SK-N-SH (cell line): ENCODE data around the gene C4orf36. TPM values are rescaled to one million over a fixed set of nuclear protein-coding genes. Genes with fewer than 3 reads are reported as not detected.

Source experiments
- CTCF ChIA-PET: fragments of 300-600, 350-600 bp; formaldehyde crosslinking; extraction: SDS; loops from one replicate; lab custom pipeline; 2021; lab: Yijun Ruan, JAX
- POLR2A ChIA-PET: fragments of 350-600 bp; sonication (Branson Sonifier 250); formaldehyde crosslinking; extraction: SDS; loops from one replicate; lab custom pipeline; 2020; ENCODE audit warnings: antibody characterized with exemption, inconsistent platforms; lab: Yijun Ruan, JAX
- DNase-seq: peaks from one replicate; pipeline ENCODE4 v3.0.0; 2012
- H2AFZ ChIP-seq: fragments of 200-600 bp; sonication (generic); 2 replicates; pipeline ENCODE4 v1.8.1; 2016; ENCODE audit warnings: antibody characterized with exemption, mild to moderate bottlenecking, low read depth
- H3F3A ChIP-seq: fragments of 200-600 bp; sonication (generic); replicated peaks from 2 replicates; pipeline ENCODE3; 2016; ENCODE audit warnings: antibody characterized with exemption, mild to moderate bottlenecking; ENCODE audit not compliant: insufficient read depth
- H3K27ac ChIP-seq, 2 experiments: fragments of 200-500 bp in 1 of 2; fragments of 200-600 bp in 1 of 2; sonication (Bioruptor generic) in 1 of 2; sonication (generic), shearing (Covaris generic) in 1 of 2; 2 replicates each; pipeline versions ENCODE4 v1.5.1 to v1.6.1; 2014 to 2016; ENCODE audit warnings: low read depth in 2 of 2, inconsistent platforms in 1 of 2, low read length in 1 of 2, mild to moderate bottlenecking in 1 of 2, mixed read lengths in 1 of 2
- H3K27me3 ChIP-seq: fragments of 200-600 bp; sonication (generic), shearing (Covaris generic); 2 replicates; pipeline ENCODE4 v1.6.1; 2016; ENCODE audit warnings: mixed run types; ENCODE audit not compliant: insufficient read depth
- H3K36me3 ChIP-seq, 2 experiments: fragments of 200-500 bp in 1 of 2; fragments of 200-600 bp in 1 of 2; sonication (Bioruptor generic) in 1 of 2; sonication (generic) in 1 of 2; replicated peaks in 1 of 2; 2 replicates each; pipeline versions ENCODE3 to v1.5.1; 2014 to 2016; ENCODE audit warnings: low read length in 1 of 2, mild to moderate bottlenecking in 1 of 2; ENCODE audit not compliant: insufficient read depth in 2 of 2, control insufficient read depth in 1 of 2
- H3K4me1 ChIP-seq, 2 experiments: fragments of 200-500 bp in 1 of 2; fragments of 200-600 bp in 1 of 2; sonication (Bioruptor generic) in 1 of 2; sonication (generic), shearing (Covaris generic) in 1 of 2; 2 replicates each; pipeline versions ENCODE4 v1.5.1 to v1.6.1; 2014 to 2016; ENCODE audit warnings: low read depth in 1 of 2, low read length in 1 of 2, mixed run types in 1 of 2; ENCODE audit not compliant: insufficient read depth in 2 of 2, control insufficient read depth in 1 of 2
- H3K4me2 ChIP-seq: fragments of 200-600 bp; sonication (generic), shearing (Covaris generic); 2 replicates; pipeline ENCODE4 v1.6.1; 2017; ENCODE audit warnings: mixed run types
- H3K4me3 ChIP-seq, 2 experiments: fragments of 200-500 bp in 1 of 2; fragments of 200-600 bp in 1 of 2; sonication (Bioruptor generic) in 1 of 2; sonication (generic), shearing (Covaris generic) in 1 of 2; 2 replicates each; pipeline versions ENCODE4 v1.5.1 to v1.8.1; 2014 to 2016; ENCODE audit warnings: low read depth in 2 of 2, inconsistent platforms in 1 of 2, low read length in 1 of 2, mild to moderate bottlenecking in 1 of 2, mixed read lengths in 1 of 2, moderate library complexity in 1 of 2
- H3K79me2 ChIP-seq: fragments of 200-600 bp; sonication (generic); 2 replicates; pipeline ENCODE4 v1.8.1; 2017; ENCODE audit warnings: mild to moderate bottlenecking; ENCODE audit not compliant: insufficient read depth
- H3K9ac ChIP-seq: fragments of 200-600 bp; sonication (generic); 2 replicates; pipeline ENCODE4 v1.6.1; 2017; ENCODE audit warnings: mixed run types
- H3K9me2 ChIP-seq: fragments of 200-600 bp; sonication (generic); 2 replicates; pipeline ENCODE4 v1.6.1; 2017; ENCODE audit warnings: mixed run types
- H3K9me3 ChIP-seq: fragments of 200-600 bp; sonication (generic); 2 replicates; pipeline ENCODE4 v1.6.1; 2017; ENCODE audit warnings: mixed run types, mild to moderate bottlenecking, moderate library complexity
- H4K20me1 ChIP-seq: fragments of 200-600 bp; sonication (generic); 2 replicates; pipeline ENCODE4 v1.6.1; 2017; ENCODE audit warnings: mild to moderate bottlenecking, mixed run types; ENCODE audit not compliant: insufficient read depth
- EZH2phosphoT487 ChIP-seq: fragments of 200-600 bp; sonication (generic); IDR thresholded peaks from 2 replicates; pipeline ENCODE4 v1.6.1; 2017; ENCODE audit warnings: low read depth, mixed run types, mild to moderate bottlenecking, antibody characterized with exemption, moderate library complexity, borderline replicate concordance
- FOXJ3 ChIP-seq: sonication (generic); formaldehyde crosslinking; IDR thresholded peaks from 2 replicates; pipeline ENCODE4 v1.5.1; 2020; ENCODE audit warnings: mild to moderate bottlenecking, missing genetic modification reagents
- FOXM1 ChIP-seq: IDR thresholded peaks from 2 replicates; pipeline ENCODE4 v1.4.0; 2012; ENCODE audit warnings: low read depth, mild to moderate bottlenecking
- MEF2A ChIP-seq: IDR thresholded peaks from 2 replicates; pipeline ENCODE4 v1.4.0; 2012; ENCODE audit warnings: low read depth, borderline replicate concordance
- NRF1 ChIP-seq: IDR thresholded peaks from 2 replicates; pipeline ENCODE4 v1.6.1; 2012; ENCODE audit warnings: low read depth, mild to moderate bottlenecking, low read length
- RCOR1 ChIP-seq: fragments of 150-350 bp; IDR thresholded peaks from 2 replicates; pipeline ENCODE4 v1.6.1; 2017; ENCODE audit warnings: antibody characterized with exemption, low read length
- REST ChIP-seq: IDR thresholded peaks from 2 replicates; pipeline ENCODE4 v1.6.1; 2012; ENCODE audit warnings: mild to moderate bottlenecking, low read depth, low read length, moderate library complexity
- RFX5 ChIP-seq: IDR thresholded peaks from 2 replicates; pipeline ENCODE4 v1.6.1; 2012; ENCODE audit warnings: mild to moderate bottlenecking, improper control_type of control experiment, low read length
- RXRA ChIP-seq: IDR thresholded peaks from 2 replicates; pipeline ENCODE4 v1.4.0; 2012; ENCODE audit warnings: low read depth, mild to moderate bottlenecking, borderline replicate concordance
- SIN3A ChIP-seq: IDR thresholded peaks from 2 replicates; pipeline ENCODE4 v1.6.1; 2012; ENCODE audit warnings: low read depth, mild to moderate bottlenecking, low read length, moderate library complexity, borderline replicate concordance
- USF2 ChIP-seq: fragments of 150-350 bp; IDR thresholded peaks from 2 replicates; pipeline ENCODE4 v1.6.1; 2017; ENCODE audit warnings: antibody characterized with exemption, low read length, low read depth, borderline replicate concordance
- ZBTB33 ChIP-seq: IDR thresholded peaks from 2 replicates; pipeline ENCODE4 v1.4.0; 2012; ENCODE audit warnings: low read depth, borderline replicate concordance
- WGBS: methylation state at CpG from one replicate; pipeline ENCODE4 v1.1.6; 2017; ENCODE audit warnings: low lambda C conversion rate; 5-methylcytosine and 5-hydroxymethylcytosine counted together
- polyA plus RNA-seq, 3 experiments: library from polyadenylated mRNA; depleted of rRNA; stranded (reverse); fragments of >200 nt; gene quantifications; 2 replicates each; pipeline ENCODE4 v1.2.3, GENCODE V29; 2012

The C4orf36 gene
- polyA plus RNA-seq, 1 of the 3 experiments (the other 2 are of a cell fraction): 0.71 TPM

- POLR2A ChIA-PET: no interaction called here
- Histone ChIP-seq H3K4me3 (no peak overlapping the region), H3K9me3 (no peaks in the 10 kb centered on the region), H3K27me3 (no peaks in the 10 kb centered on the region), H3K79me2 (no peaks in the 10 kb centered on the region), H3K4me2 (no peak overlapping the region), H2AFZ (no peak overlapping the region), H3K4me1 (no peaks in the 10 kb centered on the region), H3K9ac (no peak overlapping the region), H4K20me1 (no peaks in the 10 kb centered on the region), H3K27ac (no peak overlapping the region), H3K36me3 (no peaks in the 10 kb centered on the region)
- 94% methylated on average over 4 of the region's 4 CpGs for whole genome bisulfite sequencing
- no peak for DNase-seq
- TF ChIP-seq SIN3A (no peak), RXRA (no peak), RCOR1 (no peak), MEF2A (no peak), NRF1 (no peak), EZH2phosphoT487 (no peak), FOXM1 (no peak), FOXJ3 (no peak), USF2 (no peak), RFX5 (no peak), ZBTB33 (no peak), REST (no peak)
- TF ChIP-seq, all 33 proteins: peak for 0
- CTCF ChIA-PET: interaction anchor here (1.8 kb wide), 1 partner anchor 176 kb away, joined by 4 read pairs; no protein-coding TSS in a partner anchor
- H3K9me2 ChIP-seq: no peaks in the 10 kb centered on the region
- H3F3A ChIP-seq: no peaks in the 10 kb centered on the region
Observed at GRCh38 chr4:86917212-86918039, 25.2 kb upstream of the C4orf36 start.
